GM12878 (cell line): ENCODE results near the gene FARS2.

Experiments used
- ASH2L ChIP-seq: fragments of 300-600, 200-600 bp; sonication (generic); IDR thresholded peaks from 2 replicates; pipeline ENCODE4 v1.6.1; 2017; ENCODE audit warnings: low read depth, mild to moderate bottlenecking, borderline replicate concordance
- CUX1 ChIP-seq: IDR thresholded peaks from 2 replicates; pipeline ENCODE4 v1.6.1; 2012; ENCODE audit warnings: improper control_type of control experiment, low read depth, low read length; ENCODE audit not compliant: insufficient replicate concordance
- EZH2 ChIP-seq: IDR thresholded peaks from 2 replicates; pipeline ENCODE4 v1.6.1; 2012; ENCODE audit warnings: low read depth, mild to moderate bottlenecking, control low read depth, inconsistent platforms, low read length, borderline replicate concordance; ENCODE audit not compliant: control insufficient read depth
- HDGF ChIP-seq: fragments of 450-650 bp; IDR thresholded peaks from 2 replicates; pipeline ENCODE4 v1.6.1; 2016; ENCODE audit warnings: antibody characterized with exemption
- MAX ChIP-seq: IDR thresholded peaks from 2 replicates; pipeline ENCODE4 v1.6.1; 2012; ENCODE audit warnings: low read depth, low read length, improper control_type of control experiment
- NRF1 ChIP-seq: conservative IDR thresholded peaks from 2 replicates; pipeline ENCODE4 v1.6.1; 2011; ENCODE audit warnings: mild to moderate bottlenecking, low read depth, low read length, improper control_type of control experiment
- POLR2AphosphoS5 ChIP-seq: IDR thresholded peaks from 2 replicates; pipeline ENCODE4 v1.6.1; 2011; ENCODE audit warnings: mild to moderate bottlenecking, low read length, inconsistent platforms
- SMARCA5 ChIP-seq: fragments of 450-650 bp; IDR thresholded peaks from 2 replicates; pipeline ENCODE4 v1.6.1; 2017; ENCODE audit warnings: mild to moderate bottlenecking
- SMC3 ChIP-seq: IDR thresholded peaks from 2 replicates; pipeline ENCODE4 v1.6.1; 2011; ENCODE audit warnings: low read length, improper control_type of control experiment, borderline replicate concordance
- TAF1 ChIP-seq: IDR thresholded peaks from 2 replicates; pipeline ENCODE4 v1.6.1; 2011; ENCODE audit warnings: mild to moderate bottlenecking, low read depth, low read length, borderline replicate concordance
- TCF12 ChIP-seq: IDR thresholded peaks from 2 replicates; pipeline ENCODE4 v1.6.1; 2011; ENCODE audit warnings: low read depth, mild to moderate bottlenecking, low read length
- TF ChIP-seq, protein P1 (sequence below), 3 experiments: IDR thresholded peaks in 2 of 3; conservative IDR thresholded peaks in 1 of 3; 2 replicates each; pipeline ENCODE4 v1.5.1; 2011; ENCODE audit warnings: low read depth in 3 of 3, low read length in 3 of 3, mild to moderate bottlenecking in 3 of 3, control low read depth in 2 of 3, moderate library complexity in 2 of 3, inconsistent platforms in 1 of 3, mixed read lengths in 1 of 3; ENCODE audit not compliant: control insufficient read depth in 2 of 3, insufficient read depth in 1 of 3; ENCODE audit errors: extremely low read depth in 1 of 3

- TF ChIP-seq, protein P1, sequence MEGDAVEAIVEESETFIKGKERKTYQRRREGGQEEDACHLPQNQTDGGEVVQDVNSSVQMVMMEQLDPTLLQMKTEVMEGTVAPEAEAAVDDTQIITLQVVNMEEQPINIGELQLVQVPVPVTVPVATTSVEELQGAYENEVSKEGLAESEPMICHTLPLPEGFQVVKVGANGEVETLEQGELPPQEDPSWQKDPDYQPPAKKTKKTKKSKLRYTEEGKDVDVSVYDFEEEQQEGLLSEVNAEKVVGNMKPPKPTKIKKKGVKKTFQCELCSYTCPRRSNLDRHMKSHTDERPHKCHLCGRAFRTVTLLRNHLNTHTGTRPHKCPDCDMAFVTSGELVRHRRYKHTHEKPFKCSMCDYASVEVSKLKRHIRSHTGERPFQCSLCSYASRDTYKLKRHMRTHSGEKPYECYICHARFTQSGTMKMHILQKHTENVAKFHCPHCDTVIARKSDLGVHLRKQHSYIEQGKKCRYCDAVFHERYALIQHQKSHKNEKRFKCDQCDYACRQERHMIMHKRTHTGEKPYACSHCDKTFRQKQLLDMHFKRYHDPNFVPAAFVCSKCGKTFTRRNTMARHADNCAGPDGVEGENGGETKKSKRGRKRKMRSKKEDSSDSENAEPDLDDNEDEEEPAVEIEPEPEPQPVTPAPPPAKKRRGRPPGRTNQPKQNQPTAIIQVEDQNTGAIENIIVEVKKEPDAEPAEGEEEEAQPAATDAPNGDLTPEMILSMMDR (IDR thresholded peaks at IDR 0.05 in 2 of 3, conservative IDR thresholded peaks at IDR 0.05 in 1 of 3; ENCODE audit: control insufficient read depth in 2 of 3, extremely low read depth in 1 of 3, insufficient read depth in 1 of 3, low read depth in 3 of 3, low read length in 3 of 3), result no peak
- TF ChIP-seq TCF12, result no peak
- no peak for TF ChIP-seq SMARCA5
- TF ChIP-seq HDGF, result no peak
- TF ChIP-seq MAX, result no peak
- TF ChIP-seq ASH2L, result no peak
- TF ChIP-seq NRF1, result no peak
- TF ChIP-seq TAF1, result no peak
- TF ChIP-seq POLR2AphosphoS5, result no peak
- TF ChIP-seq SMC3, result no peak
- TF ChIP-seq CUX1, result no peak
- TF ChIP-seq EZH2, result no peak
These were observed 467.2 kb downstream of the FARS2 start for GRCh38 chr6:5728351-5729079.
